Fibroblast of mammary gland (primary cell): ENCODE data around the gene RAB3A.
"Not testable (repeated sequence)": the region's sequence is repeated elsewhere in the genome, so short reads cannot be mapped to it uniquely, and the experiment has no call there.

ENCODE experiments used
- DNase-seq: peaks from one replicate; pipeline ENCODE4 v3.0.0-alpha.2; 2010; ENCODE audit warnings: low read depth
- H3K4me3 ChIP-seq: 2 replicates; pipeline ENCODE4 v1.5.1; 2011; ENCODE audit warnings: low read depth, mild to moderate bottlenecking, low read length, moderate library complexity; ENCODE audit not compliant: control insufficient read depth
- CTCF ChIP-seq: conservative IDR thresholded peaks from 2 replicates; pipeline ENCODE4 v1.5.1; 2011; ENCODE audit warnings: low read depth, low read length, inconsistent platforms; ENCODE audit not compliant: control insufficient read depth, insufficient read depth

Gene RAB3A

GRCh38 chr19:18218600-18218999 is 14.8 kb upstream of the RAB3A start:
- no peak for DNase-seq

GRCh38 chr19:18218159-18218558 is 14.3 kb upstream of the RAB3A start:
- DNase-seq = no peak
- TF ChIP-seq CTCF = no peak
- H3K4me3 ChIP-seq = no peak overlapping the region

More at GRCh38 chr19:18218600-18218999, 14.8 kb upstream of the RAB3A start:
- TF ChIP-seq CTCF = no peak
- H3K4me3 ChIP-seq = no peak overlapping the region

GRCh38 chr19:18216789-18217188 is 12.9 kb upstream of the RAB3A start:
- TF ChIP-seq CTCF = no peak
- DNase-seq = no peak
- no peak overlapping the region for H3K4me3 ChIP-seq

GRCh38 chr19:18214779-18215433 is 11.1 kb upstream of the RAB3A start:
- no peak for TF ChIP-seq CTCF
- H3K4me3 ChIP-seq = no peak overlapping the region
- DNase-seq = peak; percentile 67

GRCh38 chr19:18211683-18212082 is 7.8 kb upstream of the RAB3A start:
- no peak for TF ChIP-seq CTCF

GRCh38 chr19:18209912-18210311 is 6.1 kb upstream of the RAB3A start:
- not testable (repeated sequence) for H3K4me3 ChIP-seq, DNase-seq

More at GRCh38 chr19:18211683-18212082, 7.8 kb upstream of the RAB3A start:
- H3K4me3 ChIP-seq = no peak overlapping the region
- DNase-seq = no peak

GRCh38 chr19:18208098-18208951 is 4.5 kb upstream of the RAB3A start:
- peak; percentile 81 for DNase-seq
- TF ChIP-seq CTCF = peak; percentile 52
- H3K4me3 ChIP-seq = peak overlapping the region; percentile 6
